SK-N-SH treated with all-trans-retinoic acid at 6 μM for 48 hours (cell line): Measurements from ENCODE around the gene TESMIN.

ENCODE experiments used
- ATAC-seq: fragments of 200-7000 bp; cut with Tn5 transposase; 3 replicates; pipeline ENCODE4 v1.9.1; 2020; ENCODE audit warnings: mild to moderate bottlenecking, moderate library complexity
- ARNTL ChIP-seq: fragments of 450-650 bp; formaldehyde crosslinking; IDR thresholded peaks from 2 replicates; pipeline ENCODE4 v1.5.0; 2020; ENCODE audit warnings: low read depth, mild to moderate bottlenecking, moderate library complexity, borderline replicate concordance
- BACH2 ChIP-seq: fragments of 250-450 bp; sonication (Bioruptor Pico); IDR thresholded peaks from 2 replicates; pipeline ENCODE4 v1.9.0; 2021; ENCODE audit warnings: mild to moderate bottlenecking, borderline replicate concordance
- CSDC2 ChIP-seq: fragments of 250-450 bp; sonication (Bioruptor Pico); IDR thresholded peaks from 2 replicates; pipeline ENCODE4 v1.5.0; 2020; ENCODE audit warnings: mild to moderate bottlenecking, moderate library complexity
- ESRRG ChIP-seq: fragments of 250-450 bp; sonication (Bioruptor Pico); IDR thresholded peaks from 2 replicates; pipeline ENCODE4 v1.6.1; 2021; ENCODE audit warnings: mild to moderate bottlenecking
- GLIS3 ChIP-seq: fragments of 250-450 bp; sonication (Bioruptor Pico); IDR thresholded peaks from 2 replicates; pipeline ENCODE4 v1.5.0; 2020; ENCODE audit warnings: mild to moderate bottlenecking, moderate library complexity
- ISL1 ChIP-seq: fragments of 250-450 bp; sonication (Bioruptor Pico); IDR thresholded peaks from 2 replicates; pipeline ENCODE4 v2.1.2; 2022; ENCODE audit warnings: mild to moderate bottlenecking, moderate library complexity
- OSR1 ChIP-seq: fragments of 250-450 bp; sonication (Bioruptor Pico); IDR thresholded peaks from 2 replicates; pipeline ENCODE4 v1.8.0; 2022; ENCODE audit warnings: moderate library complexity, mild to moderate bottlenecking, inconsistent platforms
- PPARA ChIP-seq: fragments of 250-450 bp; sonication (Bioruptor Pico); IDR thresholded peaks from 2 replicates; pipeline ENCODE4 v1.5.0; 2020; ENCODE audit warnings: mild to moderate bottlenecking, borderline replicate concordance
- RARB ChIP-seq: fragments of 250-450 bp; sonication (Bioruptor Pico); IDR thresholded peaks from 2 replicates; pipeline ENCODE4 v1.8.0; 2021; ENCODE audit warnings: mild to moderate bottlenecking, moderate library complexity
- SNAI2 ChIP-seq: fragments of 250-450 bp; sonication (Bioruptor Pico); IDR thresholded peaks from 2 replicates; pipeline ENCODE4 v1.5.0; 2020; ENCODE audit warnings: mild to moderate bottlenecking, moderate library complexity
- TCF4 ChIP-seq: fragments of 250-450 bp; sonication (Bioruptor Pico); IDR thresholded peaks from 2 replicates; pipeline ENCODE4 v1.8.0; 2021; ENCODE audit warnings: mild to moderate bottlenecking, moderate library complexity, borderline replicate concordance
- TOX ChIP-seq: fragments of 250-450 bp; sonication (Bioruptor Pico); IDR thresholded peaks from 2 replicates; pipeline ENCODE4 v1.8.0; 2021; ENCODE audit warnings: mild to moderate bottlenecking, moderate library complexity, borderline replicate concordance
- ZC3H10 ChIP-seq: fragments of 250-450 bp; sonication (Bioruptor Pico); IDR thresholded peaks from 2 replicates; pipeline ENCODE4 v1.5.1; 2021; ENCODE audit warnings: mild to moderate bottlenecking, moderate library complexity
- ZFP3 ChIP-seq: fragments of 250-450 bp; sonication (Bioruptor Pico); IDR thresholded peaks from 2 replicates; pipeline ENCODE4 v1.5.0; 2020; ENCODE audit warnings: mild to moderate bottlenecking, moderate library complexity
- ZFP30 ChIP-seq: fragments of 450-650 bp; formaldehyde crosslinking; IDR thresholded peaks from 2 replicates; pipeline ENCODE4 v1.5.0; 2022; ENCODE audit warnings: mild to moderate bottlenecking, moderate library complexity
- ZNF565 ChIP-seq: fragments of 450-650 bp; formaldehyde crosslinking; conservative IDR thresholded peaks from 2 replicates; pipeline ENCODE4 v1.5.0; 2020; ENCODE audit warnings: low read depth, mild to moderate bottlenecking, moderate library complexity
- ZNF70 ChIP-seq: fragments of 450-650 bp; formaldehyde crosslinking; IDR thresholded peaks from 2 replicates; pipeline ENCODE4 v1.5.0; 2020; ENCODE audit warnings: mild to moderate bottlenecking, moderate library complexity
- ZNF8 ChIP-seq: fragments of 450-650 bp; formaldehyde crosslinking; IDR thresholded peaks from 2 replicates; pipeline ENCODE4 v1.5.0; 2020; ENCODE audit warnings: mild to moderate bottlenecking, moderate library complexity
- TF ChIP-seq, protein P1 (sequence below): fragments of 250-450 bp; sonication (Bioruptor Pico); IDR thresholded peaks from 2 replicates; pipeline ENCODE4 v1.5.0; 2020; ENCODE audit warnings: mild to moderate bottlenecking, moderate library complexity
- TF ChIP-seq, protein P2 (sequence below): fragments of 250-450 bp; sonication (Bioruptor Pico); IDR thresholded peaks from 2 replicates; pipeline ENCODE4 v1.5.1; 2021; ENCODE audit warnings: mild to moderate bottlenecking, moderate library complexity
- TF ChIP-seq, protein P3 (sequence below): fragments of 250-450 bp; sonication (Bioruptor Pico); IDR thresholded peaks from 2 replicates; pipeline ENCODE4 v1.8.0; 2020; ENCODE audit warnings: mild to moderate bottlenecking, moderate library complexity, borderline replicate concordance
- TF ChIP-seq, protein P4 (sequence below): fragments of 250-450 bp; sonication (Bioruptor Pico); IDR thresholded peaks from 2 replicates; pipeline ENCODE4 v1.5.1; 2020; ENCODE audit warnings: low read depth, mild to moderate bottlenecking, moderate library complexity
- TF ChIP-seq, protein P5 (sequence below): fragments of 250-450 bp; sonication (Bioruptor Pico); IDR thresholded peaks from 2 replicates; pipeline ENCODE4 v1.8.0; 2021; ENCODE audit warnings: low read depth, mild to moderate bottlenecking, moderate library complexity, borderline replicate concordance

Gene TESMIN

DNA sequence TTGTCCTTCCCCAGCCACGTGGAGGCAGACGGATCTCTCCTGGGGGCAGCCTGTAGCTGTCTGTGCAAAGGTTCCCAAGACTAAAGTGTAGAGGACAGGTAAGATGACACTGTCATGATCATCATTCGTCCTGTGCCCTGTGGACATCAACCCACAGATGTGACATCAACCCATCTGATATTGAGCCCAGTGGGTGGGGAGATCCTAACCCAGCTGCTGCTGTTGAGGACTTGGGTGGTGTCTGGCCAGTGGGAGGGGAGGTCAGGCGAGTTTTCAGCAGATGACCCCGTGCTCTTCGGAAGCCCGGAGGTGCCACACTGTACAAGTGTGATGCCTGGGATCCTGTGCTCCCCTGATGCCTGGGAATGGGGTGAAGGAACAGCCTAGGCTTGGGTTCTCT, 68.2 kb downstream of the TESMIN start:
- no peak; the same call in 2 of the 3 replicates for ATAC-seq
- TF ChIP-seq BACH2 (no peak), GLIS3 (CRISPR knock-in tag) (no peak), ISL1 (no peak), TCF4 (no peak), RARB (CRISPR knock-in tag) (no peak), ZNF8 (no peak), OSR1 (CRISPR knock-in tag) (no peak), ZFP3 (no peak), TOX (CRISPR knock-in tag) (no peak), ARNTL (no peak), ESRRG (no peak), SNAI2 (CRISPR knock-in tag) (no peak), PPARA (CRISPR knock-in tag) (no peak)
- TF ChIP-seq, protein P1, sequence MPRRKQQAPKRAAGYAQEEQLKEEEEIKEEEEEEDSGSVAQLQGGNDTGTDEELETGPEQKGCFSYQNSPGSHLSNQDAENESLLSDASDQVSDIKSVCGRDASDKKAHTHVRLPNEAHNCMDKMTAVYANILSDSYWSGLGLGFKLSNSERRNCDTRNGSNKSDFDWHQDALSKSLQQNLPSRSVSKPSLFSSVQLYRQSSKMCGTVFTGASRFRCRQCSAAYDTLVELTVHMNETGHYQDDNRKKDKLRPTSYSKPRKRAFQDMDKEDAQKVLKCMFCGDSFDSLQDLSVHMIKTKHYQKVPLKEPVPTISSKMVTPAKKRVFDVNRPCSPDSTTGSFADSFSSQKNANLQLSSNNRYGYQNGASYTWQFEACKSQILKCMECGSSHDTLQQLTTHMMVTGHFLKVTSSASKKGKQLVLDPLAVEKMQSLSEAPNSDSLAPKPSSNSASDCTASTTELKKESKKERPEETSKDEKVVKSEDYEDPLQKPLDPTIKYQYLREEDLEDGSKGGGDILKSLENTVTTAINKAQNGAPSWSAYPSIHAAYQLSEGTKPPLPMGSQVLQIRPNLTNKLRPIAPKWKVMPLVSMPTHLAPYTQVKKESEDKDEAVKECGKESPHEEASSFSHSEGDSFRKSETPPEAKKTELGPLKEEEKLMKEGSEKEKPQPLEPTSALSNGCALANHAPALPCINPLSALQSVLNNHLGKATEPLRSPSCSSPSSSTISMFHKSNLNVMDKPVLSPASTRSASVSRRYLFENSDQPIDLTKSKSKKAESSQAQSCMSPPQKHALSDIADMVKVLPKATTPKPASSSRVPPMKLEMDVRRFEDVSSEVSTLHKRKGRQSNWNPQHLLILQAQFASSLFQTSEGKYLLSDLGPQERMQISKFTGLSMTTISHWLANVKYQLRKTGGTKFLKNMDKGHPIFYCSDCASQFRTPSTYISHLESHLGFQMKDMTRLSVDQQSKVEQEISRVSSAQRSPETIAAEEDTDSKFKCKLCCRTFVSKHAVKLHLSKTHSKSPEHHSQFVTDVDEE (CRISPR knock-in tag) = no peak
- TF ChIP-seq, protein P2, sequence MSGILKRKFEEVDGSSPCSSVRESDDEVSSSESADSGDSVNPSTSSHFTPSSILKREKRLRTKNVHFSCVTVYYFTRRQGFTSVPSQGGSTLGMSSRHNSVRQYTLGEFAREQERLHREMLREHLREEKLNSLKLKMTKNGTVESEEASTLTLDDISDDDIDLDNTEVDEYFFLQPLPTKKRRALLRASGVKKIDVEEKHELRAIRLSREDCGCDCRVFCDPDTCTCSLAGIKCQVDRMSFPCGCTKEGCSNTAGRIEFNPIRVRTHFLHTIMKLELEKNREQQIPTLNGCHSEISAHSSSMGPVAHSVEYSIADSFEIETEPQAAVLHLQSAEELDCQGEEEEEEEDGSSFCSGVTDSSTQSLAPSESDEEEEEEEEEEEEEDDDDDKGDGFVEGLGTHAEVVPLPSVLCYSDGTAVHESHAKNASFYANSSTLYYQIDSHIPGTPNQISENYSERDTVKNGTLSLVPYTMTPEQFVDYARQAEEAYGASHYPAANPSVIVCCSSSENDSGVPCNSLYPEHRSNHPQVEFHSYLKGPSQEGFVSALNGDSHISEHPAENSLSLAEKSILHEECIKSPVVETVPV (CRISPR knock-in tag) = no peak
- TF ChIP-seq, protein P3, sequence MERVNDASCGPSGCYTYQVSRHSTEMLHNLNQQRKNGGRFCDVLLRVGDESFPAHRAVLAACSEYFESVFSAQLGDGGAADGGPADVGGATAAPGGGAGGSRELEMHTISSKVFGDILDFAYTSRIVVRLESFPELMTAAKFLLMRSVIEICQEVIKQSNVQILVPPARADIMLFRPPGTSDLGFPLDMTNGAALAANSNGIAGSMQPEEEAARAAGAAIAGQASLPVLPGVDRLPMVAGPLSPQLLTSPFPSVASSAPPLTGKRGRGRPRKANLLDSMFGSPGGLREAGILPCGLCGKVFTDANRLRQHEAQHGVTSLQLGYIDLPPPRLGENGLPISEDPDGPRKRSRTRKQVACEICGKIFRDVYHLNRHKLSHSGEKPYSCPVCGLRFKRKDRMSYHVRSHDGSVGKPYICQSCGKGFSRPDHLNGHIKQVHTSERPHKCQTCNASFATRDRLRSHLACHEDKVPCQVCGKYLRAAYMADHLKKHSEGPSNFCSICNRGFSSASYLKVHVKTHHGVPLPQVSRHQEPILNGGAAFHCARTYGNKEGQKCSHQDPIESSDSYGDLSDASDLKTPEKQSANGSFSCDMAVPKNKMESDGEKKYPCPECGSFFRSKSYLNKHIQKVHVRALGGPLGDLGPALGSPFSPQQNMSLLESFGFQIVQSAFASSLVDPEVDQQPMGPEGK (CRISPR knock-in tag) = no peak
- TF ChIP-seq, protein P4, sequence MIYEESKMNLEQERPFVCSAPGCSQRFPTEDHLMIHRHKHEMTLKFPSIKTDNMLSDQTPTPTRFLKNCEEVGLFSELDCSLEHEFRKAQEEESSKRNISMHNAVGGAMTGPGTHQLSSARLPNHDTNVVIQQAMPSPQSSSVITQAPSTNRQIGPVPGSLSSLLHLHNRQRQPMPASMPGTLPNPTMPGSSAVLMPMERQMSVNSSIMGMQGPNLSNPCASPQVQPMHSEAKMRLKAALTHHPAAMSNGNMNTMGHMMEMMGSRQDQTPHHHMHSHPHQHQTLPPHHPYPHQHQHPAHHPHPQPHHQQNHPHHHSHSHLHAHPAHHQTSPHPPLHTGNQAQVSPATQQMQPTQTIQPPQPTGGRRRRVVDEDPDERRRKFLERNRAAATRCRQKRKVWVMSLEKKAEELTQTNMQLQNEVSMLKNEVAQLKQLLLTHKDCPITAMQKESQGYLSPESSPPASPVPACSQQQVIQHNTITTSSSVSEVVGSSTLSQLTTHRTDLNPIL = no peak
- TF ChIP-seq, all 23 proteins: peak for 0

DNA sequence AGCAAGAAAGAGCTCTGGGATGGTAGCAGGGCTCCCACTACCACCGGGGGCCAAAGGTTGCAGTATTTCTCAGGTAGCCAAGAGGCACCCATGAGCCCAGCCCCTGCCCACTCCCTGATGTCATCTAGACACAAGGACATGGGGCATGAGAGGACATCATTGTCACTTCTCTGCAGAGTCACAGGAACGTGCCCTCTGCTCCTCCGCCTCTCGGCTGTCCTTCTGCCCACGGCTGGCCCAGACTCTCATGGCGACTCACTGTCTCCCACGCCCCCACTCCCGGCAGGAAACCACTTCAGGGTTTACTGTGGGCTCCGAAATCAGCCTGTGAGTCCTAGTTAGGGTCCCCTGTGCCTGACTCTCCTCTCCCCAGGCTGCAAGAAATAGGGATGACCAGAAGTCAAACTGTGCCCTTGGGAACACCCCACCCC, 68.8 kb downstream of the TESMIN start:
- TF ChIP-seq ZC3H10 (CRISPR knock-in tag) = no peak
- TF ChIP-seq TOX (CRISPR knock-in tag) = no peak
- TF ChIP-seq, protein P5, sequence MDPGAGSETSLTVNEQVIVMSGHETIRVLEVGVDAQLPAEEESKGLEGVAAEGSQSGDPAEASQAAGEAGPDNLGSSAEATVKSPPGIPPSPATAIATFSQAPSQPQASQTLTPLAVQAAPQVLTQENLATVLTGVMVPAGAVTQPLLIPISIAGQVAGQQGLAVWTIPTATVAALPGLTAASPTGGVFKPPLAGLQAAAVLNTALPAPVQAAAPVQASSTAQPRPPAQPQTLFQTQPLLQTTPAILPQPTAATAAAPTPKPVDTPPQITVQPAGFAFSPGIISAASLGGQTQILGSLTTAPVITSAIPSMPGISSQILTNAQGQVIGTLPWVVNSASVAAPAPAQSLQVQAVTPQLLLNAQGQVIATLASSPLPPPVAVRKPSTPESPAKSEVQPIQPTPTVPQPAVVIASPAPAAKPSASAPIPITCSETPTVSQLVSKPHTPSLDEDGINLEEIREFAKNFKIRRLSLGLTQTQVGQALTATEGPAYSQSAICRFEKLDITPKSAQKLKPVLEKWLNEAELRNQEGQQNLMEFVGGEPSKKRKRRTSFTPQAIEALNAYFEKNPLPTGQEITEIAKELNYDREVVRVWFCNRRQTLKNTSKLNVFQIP = no peak
- TF ChIP-seq, protein P3 (CRISPR knock-in tag) = no peak
- TF ChIP-seq CSDC2 (CRISPR knock-in tag) = no peak
- TF ChIP-seq, protein P4 = no peak
- no peak for TF ChIP-seq OSR1 (CRISPR knock-in tag)
- no peak for TF ChIP-seq ARNTL
- no peak for TF ChIP-seq ISL1
- no peak for TF ChIP-seq ESRRG
- TF ChIP-seq SNAI2 (CRISPR knock-in tag) = no peak
- TF ChIP-seq, protein P1 (CRISPR knock-in tag) = no peak
- no peak for TF ChIP-seq ZFP30 (CRISPR knock-in tag)
- no peak for TF ChIP-seq TCF4
- no peak for TF ChIP-seq ZNF70 (CRISPR knock-in tag)
- no peak for TF ChIP-seq PPARA (CRISPR knock-in tag)
- TF ChIP-seq BACH2 = no peak
- no peak for TF ChIP-seq ZNF565
- TF ChIP-seq RARB (CRISPR knock-in tag) = no peak
- ATAC-seq = no peak; the same call in 2 of the 3 replicates
